ENCODE results near the gene SLC35F1.

Gene SLC35F1

DNA sequence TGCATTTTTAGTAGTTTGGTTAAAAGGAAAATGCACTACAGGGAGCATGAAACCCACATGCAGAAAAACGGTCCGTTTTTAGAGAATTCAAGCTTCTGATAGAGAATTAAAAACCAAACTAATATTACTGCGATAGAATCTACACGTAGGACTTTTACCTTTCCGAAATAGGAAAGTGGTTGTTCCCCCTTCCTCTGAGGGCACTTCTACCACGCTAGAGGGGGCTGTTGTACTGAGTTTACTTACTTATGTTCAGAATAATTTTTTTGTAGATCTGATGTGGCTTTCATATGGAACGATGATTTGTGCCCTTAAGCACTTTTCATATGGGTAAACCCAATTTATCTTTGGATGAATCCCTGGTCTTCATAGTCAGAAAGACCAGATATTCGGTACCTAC lies 376.7 kb downstream of the SLC35F1 start:
- TF ChIP-seq, protein P1, sequence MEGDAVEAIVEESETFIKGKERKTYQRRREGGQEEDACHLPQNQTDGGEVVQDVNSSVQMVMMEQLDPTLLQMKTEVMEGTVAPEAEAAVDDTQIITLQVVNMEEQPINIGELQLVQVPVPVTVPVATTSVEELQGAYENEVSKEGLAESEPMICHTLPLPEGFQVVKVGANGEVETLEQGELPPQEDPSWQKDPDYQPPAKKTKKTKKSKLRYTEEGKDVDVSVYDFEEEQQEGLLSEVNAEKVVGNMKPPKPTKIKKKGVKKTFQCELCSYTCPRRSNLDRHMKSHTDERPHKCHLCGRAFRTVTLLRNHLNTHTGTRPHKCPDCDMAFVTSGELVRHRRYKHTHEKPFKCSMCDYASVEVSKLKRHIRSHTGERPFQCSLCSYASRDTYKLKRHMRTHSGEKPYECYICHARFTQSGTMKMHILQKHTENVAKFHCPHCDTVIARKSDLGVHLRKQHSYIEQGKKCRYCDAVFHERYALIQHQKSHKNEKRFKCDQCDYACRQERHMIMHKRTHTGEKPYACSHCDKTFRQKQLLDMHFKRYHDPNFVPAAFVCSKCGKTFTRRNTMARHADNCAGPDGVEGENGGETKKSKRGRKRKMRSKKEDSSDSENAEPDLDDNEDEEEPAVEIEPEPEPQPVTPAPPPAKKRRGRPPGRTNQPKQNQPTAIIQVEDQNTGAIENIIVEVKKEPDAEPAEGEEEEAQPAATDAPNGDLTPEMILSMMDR (IDR thresholded peaks at IDR 0.05; ENCODE audit: control insufficient read depth, insufficient read depth, low read depth, low read length, missing control alignments) = peak; percentile 77
- no peak overlapping the region for H3K4me3 ChIP-seq (ENCODE audit: control insufficient read depth, low read depth, low read length)
- no peak for DNase-seq (ENCODE audit: low read depth)

DNA sequence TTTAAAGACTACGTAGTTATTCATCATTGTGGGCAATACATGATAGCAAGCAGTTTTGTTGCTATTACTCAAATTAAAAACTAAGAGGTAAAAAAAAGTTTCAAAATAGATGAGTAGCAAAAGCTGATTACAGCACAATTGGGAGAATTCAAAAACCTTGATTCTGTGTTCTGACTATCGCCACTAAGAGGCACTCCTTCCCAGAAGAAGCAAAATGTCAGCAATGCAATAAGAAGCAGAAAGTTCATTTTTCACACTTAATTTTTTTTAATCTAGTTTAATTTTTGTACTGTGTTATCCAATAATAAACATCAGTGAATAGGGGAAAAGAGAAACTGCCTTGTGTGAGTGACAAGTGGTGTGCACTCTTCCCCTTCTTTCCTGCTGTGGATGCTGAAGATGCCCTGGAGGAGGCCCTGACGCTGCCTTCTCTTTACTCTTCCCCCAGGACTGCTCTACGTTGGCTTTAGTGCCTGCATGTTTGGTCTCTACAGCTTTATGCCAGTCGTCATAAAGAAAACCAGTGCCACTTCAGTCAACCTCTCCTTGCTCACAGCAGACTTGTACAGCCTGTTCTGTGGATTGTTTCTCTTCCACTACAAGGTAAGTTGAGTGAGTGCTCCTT lies 377.8 kb downstream of the SLC35F1 start:
- TF ChIP-seq, protein P1 (IDR thresholded peaks at IDR 0.05; ENCODE audit: control insufficient read depth, insufficient read depth, low read depth, low read length, missing control alignments) = peak; percentile 45
- no peak overlapping the region for H3K4me3 ChIP-seq (ENCODE audit: control insufficient read depth, low read depth, low read length)
- no peak for DNase-seq (ENCODE audit: low read depth)

DNA sequence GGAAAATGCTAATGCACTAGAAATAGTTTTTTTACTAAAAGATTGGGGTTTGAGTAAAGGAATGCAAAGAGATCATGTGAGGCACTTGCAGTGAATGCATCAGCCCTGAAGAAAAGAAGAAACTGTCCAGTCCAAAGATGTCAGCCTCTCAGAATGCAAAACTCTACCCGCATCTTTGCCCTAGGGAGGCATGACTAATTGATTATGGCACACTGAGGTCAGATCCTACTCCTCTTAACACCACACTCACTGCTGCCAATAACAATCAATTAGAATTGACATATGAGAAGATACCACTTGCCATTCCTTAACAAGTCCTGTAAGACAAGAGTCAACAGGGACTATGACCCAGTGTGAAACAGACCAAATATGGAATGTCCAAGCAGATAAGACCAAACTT lies 378.7 kb downstream of the SLC35F1 start:
- TF ChIP-seq, protein P1 (IDR thresholded peaks at IDR 0.05; ENCODE audit: control insufficient read depth, insufficient read depth, low read depth, low read length, missing control alignments) = no peak

DNA sequence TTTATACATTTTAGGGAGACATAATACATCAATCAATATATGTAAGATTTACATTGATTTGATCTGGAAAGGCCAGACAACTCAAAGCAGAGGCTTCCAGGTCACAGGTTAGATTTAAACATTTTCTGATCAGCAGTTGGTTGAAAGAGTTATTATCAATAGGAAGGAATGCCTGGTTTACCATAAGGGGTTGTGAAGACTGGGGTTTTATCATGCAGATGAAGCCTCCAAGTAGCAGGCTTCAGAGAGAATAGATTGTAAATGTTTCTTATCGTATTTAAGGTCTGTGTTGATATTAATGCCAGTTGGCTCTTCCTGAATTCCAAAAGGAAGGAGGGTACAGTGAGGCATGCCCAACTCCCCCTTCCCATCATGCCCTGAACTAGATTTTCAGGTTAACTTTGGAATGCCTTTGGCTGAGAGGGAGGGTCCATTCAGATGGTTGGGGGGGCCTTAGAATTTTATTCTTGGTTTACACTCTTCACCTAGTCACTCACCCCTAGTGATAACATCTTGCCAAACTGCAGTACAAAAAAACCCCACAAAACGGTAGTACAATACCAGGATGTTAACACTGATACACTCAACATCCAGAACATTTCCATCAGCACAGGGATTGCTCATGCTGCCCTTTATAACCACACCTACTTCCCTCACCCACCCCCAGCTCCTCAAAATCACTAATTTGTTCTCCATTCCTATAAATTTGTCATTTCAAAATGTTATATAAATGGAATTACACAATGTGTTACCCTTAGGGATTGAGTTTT lies 381.5 kb downstream of the SLC35F1 start:
- TF ChIP-seq, protein P1 (IDR thresholded peaks at IDR 0.05; ENCODE audit: control insufficient read depth, insufficient read depth, low read depth, low read length, missing control alignments) = peak; percentile 44
- DNase-seq (ENCODE audit: low read depth) = no peak

More for the DNA sequence above, 378.7 kb downstream of the SLC35F1 start:
- no peak overlapping the region for H3K4me3 ChIP-seq (ENCODE audit: control insufficient read depth, low read depth, low read length)
- no peak for DNase-seq (ENCODE audit: low read depth)

DNA sequence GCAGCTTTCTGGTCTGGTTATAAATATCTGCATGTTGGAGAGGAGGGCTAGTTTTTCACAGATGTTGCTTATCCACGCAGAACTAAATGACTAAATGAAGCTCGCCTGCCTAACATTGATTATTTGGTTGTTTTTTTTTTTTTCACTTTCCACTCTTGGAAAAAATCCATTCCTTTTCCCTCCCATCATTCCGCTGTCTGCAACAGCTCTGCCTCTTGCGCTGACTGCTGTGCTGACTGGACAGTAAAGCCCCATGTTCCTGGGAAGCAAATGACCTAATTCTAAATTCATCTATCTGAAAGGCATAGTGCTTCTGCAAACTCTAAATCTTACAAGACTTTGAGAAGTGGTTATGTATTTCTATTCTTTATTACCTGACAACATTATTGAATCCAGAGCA lies 385.5 kb downstream of the SLC35F1 start:
- TF ChIP-seq, protein P1 (IDR thresholded peaks at IDR 0.05; ENCODE audit: control insufficient read depth, insufficient read depth, low read depth, low read length, missing control alignments) = no peak
- no peak for DNase-seq (ENCODE audit: low read depth)
- H3K4me3 ChIP-seq (ENCODE audit: control insufficient read depth, low read depth, low read length) = no peak overlapping the region

More for the DNA sequence above, 381.5 kb downstream of the SLC35F1 start:
- H3K4me3 ChIP-seq (ENCODE audit: control insufficient read depth, low read depth, low read length) = no peak overlapping the region

DNA sequence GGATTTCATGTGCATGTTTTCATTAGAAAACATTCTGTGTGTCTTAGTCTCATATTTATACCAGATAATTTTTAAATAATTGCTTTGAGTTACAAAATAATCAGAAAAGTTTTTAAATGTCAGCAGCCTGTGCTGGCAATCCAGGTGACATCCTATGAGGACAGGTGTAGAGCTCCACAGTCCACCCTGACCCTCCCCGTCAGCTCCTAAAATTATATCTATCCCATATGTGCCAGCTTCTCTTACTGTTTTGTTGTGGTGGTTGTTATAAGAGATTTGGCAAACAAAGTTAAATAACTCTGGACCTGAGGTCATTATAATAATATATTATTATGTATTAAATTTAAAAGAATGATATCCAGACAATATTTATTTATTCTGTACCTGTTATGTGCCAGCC lies 387.8 kb downstream of the SLC35F1 start:
- TF ChIP-seq, protein P1 (IDR thresholded peaks at IDR 0.05; ENCODE audit: control insufficient read depth, insufficient read depth, low read depth, low read length, missing control alignments) = no peak
- H3K4me3 ChIP-seq (ENCODE audit: control insufficient read depth, low read depth, low read length) = no peak overlapping the region
- no peak for DNase-seq (ENCODE audit: low read depth)
